Activated naive CD4-positive, alpha-beta T cell treated with anti-CD3 and anti-CD28 coated beads, Interleukin-2, amount 10 ng/mL, durations not matched to agents 5 hours and 36 hours (primary cell): Measurements from ENCODE around the gene ADGRF4. TPM values are rescaled to one million over a fixed set of nuclear protein-coding genes. Genes with fewer than 3 reads are reported as not detected.

Source experiments
- total RNA-seq, 2 experiments: library from RNA; stranded (reverse); gene quantifications; one replicate each; pipeline ENCODE4 v1.2.3, GENCODE V29; 2021

Gene ADGRF4
- not detected for total RNA-seq

DNA sequence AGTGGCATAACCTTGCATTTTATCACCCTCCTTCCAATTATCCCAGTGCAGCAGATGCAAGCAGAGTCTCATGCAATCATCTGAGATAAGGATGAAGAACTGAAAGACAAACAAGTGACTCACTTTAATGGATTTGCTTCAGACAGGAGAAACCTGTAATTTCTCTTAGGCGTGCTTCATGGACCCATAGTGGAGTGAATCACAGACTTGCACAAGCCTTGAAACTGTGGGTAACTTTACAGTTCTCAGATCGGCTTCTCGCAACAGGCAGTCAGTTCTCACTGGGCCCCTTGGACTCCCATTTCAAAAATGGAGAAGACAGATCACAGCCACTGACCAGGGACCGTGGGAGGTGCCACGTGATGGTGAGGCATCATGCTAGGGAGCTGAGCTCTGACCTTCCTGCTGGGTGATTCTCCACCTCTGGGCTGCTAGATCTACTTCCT lies at the start of gene ADGRF4:
Gene ADGRF4 (plus strand): TSS at position 239 of the 446 bp plus-strand sequence. CDS start 8,666 bp downstream, outside the sequence.

Other genes starting within 250 kb of the ADGRF4 start
- 10 to 100 TPM; 30.2 to 30.6 TPM for gene CD2AP, start 220.8 kb upstream of the ADGRF4 start, total RNA-seq
- gene OPN5, start 83.5 kb downstream of the ADGRF4 start, total RNA-seq = not detected